Skeletal muscle tissue (tissue), 1 donor: ENCODE data around the gene SSMEM1. TPM values are rescaled to one million over a fixed set of nuclear protein-coding genes. Genes with fewer than 3 reads are reported as not detected.

ENCODE experiments used
- total RNA-seq: library from RNA; depleted of rRNA; stranded (reverse); fragments of >200 nt; gene quantifications from one replicate; pipeline ENCODE4 v1.2.3, GENCODE V29; 2014

The SSMEM1 gene
- total RNA-seq, 1 donor from 2014 or later = not detected

Other genes with a start within 250 kb of the SSMEM1 start
- 26.1 TPM for gene ZC3HC1, start 156.5 kb upstream of the SSMEM1 start, total RNA-seq
- 49.1 TPM for gene KLHDC10, start 137.3 kb upstream of the SSMEM1 start, total RNA-seq
- gene TMEM209, start 2.5 kb upstream of the SSMEM1 start, total RNA-seq = 7.3 TPM
- gene CPA2, start 59.0 kb downstream of the SSMEM1 start, total RNA-seq = 0.52 TPM
- 2.1 TPM for gene CPA4, start 85.3 kb downstream of the SSMEM1 start, total RNA-seq
- gene CPA5, start 137.0 kb downstream of the SSMEM1 start, total RNA-seq = not detected
- gene CPA1, start 172.6 kb downstream of the SSMEM1 start, total RNA-seq = 2.6 TPM
- gene CEP41, start 233.2 kb downstream of the SSMEM1 start, total RNA-seq = 7.8 TPM